ENCODE results near the gene KIAA1328. TPM values are rescaled to one million over a fixed set of nuclear protein-coding genes. Genes with fewer than 3 reads are reported as not detected.

The KIAA1328 gene
- total RNA-seq, 1 donor from 2014 or later: 5.8 TPM

DNA sequence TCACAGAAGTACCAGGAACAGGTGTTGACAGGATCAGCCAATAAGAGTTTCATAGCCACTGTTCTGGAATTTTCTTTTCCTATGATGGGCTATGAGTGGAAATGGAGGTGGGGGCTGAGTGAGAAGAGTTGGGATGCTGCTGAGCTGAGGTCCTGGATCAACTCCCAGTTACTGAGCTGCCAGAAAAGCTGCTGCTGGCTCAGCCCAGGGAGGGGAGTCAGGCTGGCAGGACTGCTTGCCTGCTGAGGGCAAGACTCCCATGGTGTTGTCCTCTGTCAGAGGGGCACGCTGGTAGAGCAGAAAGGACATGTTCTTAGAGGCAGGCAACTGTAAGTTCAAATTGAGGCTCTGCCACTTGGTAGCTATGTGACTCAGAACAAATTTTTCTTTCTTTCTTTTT is 11.9 kb upstream of the KIAA1328 start:
- no peak overlapping the region for H3K4me3 ChIP-seq (ENCODE audit: low read depth, low read length)
- TF ChIP-seq, protein P1, sequence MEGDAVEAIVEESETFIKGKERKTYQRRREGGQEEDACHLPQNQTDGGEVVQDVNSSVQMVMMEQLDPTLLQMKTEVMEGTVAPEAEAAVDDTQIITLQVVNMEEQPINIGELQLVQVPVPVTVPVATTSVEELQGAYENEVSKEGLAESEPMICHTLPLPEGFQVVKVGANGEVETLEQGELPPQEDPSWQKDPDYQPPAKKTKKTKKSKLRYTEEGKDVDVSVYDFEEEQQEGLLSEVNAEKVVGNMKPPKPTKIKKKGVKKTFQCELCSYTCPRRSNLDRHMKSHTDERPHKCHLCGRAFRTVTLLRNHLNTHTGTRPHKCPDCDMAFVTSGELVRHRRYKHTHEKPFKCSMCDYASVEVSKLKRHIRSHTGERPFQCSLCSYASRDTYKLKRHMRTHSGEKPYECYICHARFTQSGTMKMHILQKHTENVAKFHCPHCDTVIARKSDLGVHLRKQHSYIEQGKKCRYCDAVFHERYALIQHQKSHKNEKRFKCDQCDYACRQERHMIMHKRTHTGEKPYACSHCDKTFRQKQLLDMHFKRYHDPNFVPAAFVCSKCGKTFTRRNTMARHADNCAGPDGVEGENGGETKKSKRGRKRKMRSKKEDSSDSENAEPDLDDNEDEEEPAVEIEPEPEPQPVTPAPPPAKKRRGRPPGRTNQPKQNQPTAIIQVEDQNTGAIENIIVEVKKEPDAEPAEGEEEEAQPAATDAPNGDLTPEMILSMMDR (IDR thresholded peaks at IDR 0.05; ENCODE audit: insufficient read depth, low read length, poor library complexity, severe bottlenecking): no peak
- no peaks in the 10 kb centered on the region for H3K36me3 ChIP-seq (ENCODE audit: control insufficient read depth, insufficient read depth, low read length)
- no peaks in the 10 kb centered on the region for H3K27me3 ChIP-seq (ENCODE audit: control insufficient read depth, insufficient read depth, low read length)
- no peak for DNase-seq (ENCODE audit: low read depth)

DNA sequence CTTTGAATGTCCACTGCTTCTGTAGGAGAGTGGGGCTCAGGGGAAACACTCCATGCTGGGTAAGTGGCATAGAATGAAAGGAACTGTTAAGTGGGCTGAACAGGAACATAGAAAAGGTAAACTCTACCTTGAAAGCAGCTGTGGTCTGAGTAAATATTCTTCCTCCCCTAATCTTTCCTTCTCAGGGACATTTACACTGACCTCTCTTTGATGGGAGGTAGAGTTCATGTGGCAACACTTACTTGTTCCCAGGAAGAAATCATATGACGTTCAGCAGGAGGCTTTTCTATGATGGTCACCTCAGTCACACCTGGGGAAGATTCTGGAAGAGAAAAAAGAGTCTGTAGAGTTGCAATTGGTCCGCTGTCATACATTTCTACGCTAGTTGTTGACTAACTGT is 10.3 kb upstream of the KIAA1328 start:
- Histone ChIP-seq H3K4me3 (ENCODE audit: low read depth, low read length) (no peak overlapping the region), H3K27me3 (ENCODE audit: control insufficient read depth, insufficient read depth, low read length) (no peaks in the 10 kb centered on the region), H3K36me3 (ENCODE audit: control insufficient read depth, insufficient read depth, low read length) (peaks cover 2% of the 10 kb centered on the region)
- no peak for DNase-seq (ENCODE audit: low read depth)
- TF ChIP-seq, protein P1 (IDR thresholded peaks at IDR 0.05; ENCODE audit: insufficient read depth, low read length, poor library complexity, severe bottlenecking): no peak

DNA sequence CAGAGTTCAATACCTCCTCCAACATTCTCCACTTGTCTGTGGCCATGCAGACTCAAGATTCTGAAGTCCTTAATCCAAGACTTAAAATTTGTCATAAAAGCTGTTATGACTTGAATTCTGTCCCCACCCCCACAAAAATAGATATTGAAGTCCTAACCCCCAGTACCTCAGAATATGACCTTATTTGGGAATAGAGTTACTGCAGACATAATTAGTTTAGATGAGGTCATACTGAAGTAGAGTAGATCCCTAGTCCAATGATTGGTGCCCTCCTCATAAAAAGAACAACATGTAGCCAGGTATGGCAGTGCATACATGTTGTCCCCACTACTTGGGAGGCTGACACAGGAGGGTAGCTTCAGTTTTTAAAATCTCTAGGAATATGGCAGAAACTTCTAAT is 9.3 kb upstream of the KIAA1328 start:
- peaks cover 2% of the 10 kb centered on the region for H3K36me3 ChIP-seq (ENCODE audit: control insufficient read depth, insufficient read depth, low read length)
- H3K4me3 ChIP-seq (ENCODE audit: low read depth, low read length): no peak overlapping the region
- TF ChIP-seq, protein P1 (IDR thresholded peaks at IDR 0.05; ENCODE audit: insufficient read depth, low read length, poor library complexity, severe bottlenecking): no peak
- H3K27me3 ChIP-seq (ENCODE audit: control insufficient read depth, insufficient read depth, low read length): no peaks in the 10 kb centered on the region
- DNase-seq (ENCODE audit: low read depth): no peak

DNA sequence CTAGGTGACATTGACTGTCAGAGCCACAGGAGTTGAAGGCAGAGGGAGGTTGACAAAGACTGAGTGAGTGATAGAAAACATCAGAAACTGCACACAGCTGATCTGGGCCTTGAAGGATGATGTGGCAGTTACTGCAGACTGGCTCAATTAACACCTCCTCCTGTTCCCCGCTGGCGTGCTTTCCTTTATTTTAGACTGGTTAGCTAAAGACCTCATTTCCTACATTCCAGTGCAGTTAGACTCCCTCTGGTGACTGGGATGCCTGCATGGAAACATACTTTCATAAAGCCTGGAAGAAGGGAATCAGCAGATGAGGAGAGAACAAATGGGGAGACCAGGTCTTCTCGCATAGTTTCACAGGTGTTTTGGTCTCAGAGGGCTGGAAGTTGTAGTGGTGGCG is 7.2 kb upstream of the KIAA1328 start:
- TF ChIP-seq, protein P1 (IDR thresholded peaks at IDR 0.05; ENCODE audit: insufficient read depth, low read length, poor library complexity, severe bottlenecking): no peak
- no peak for DNase-seq (ENCODE audit: low read depth)
- Histone ChIP-seq H3K36me3 (ENCODE audit: control insufficient read depth, insufficient read depth, low read length) (peaks cover 2% of the 10 kb centered on the region), H3K27me3 (ENCODE audit: control insufficient read depth, insufficient read depth, low read length) (no peaks in the 10 kb centered on the region), H3K4me3 (ENCODE audit: low read depth, low read length) (no peak overlapping the region)

DNA sequence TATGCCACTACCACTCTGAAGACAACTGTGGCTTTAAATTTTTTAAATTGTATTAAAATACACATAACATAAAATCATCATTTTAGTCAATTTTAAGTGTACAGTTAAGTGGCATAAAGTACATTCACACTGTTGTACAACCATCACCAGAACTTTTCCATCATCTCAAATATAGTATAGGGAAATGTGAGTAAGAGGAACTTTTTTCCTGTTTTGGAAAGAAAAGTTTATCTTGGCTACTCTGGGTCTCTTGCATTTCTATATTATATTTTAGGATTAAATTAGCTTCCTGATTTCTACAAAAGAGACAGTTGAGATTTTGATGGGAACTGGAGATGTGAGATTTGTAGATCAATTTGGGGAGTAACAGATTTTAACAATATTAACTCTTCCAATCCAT is 3.4 kb upstream of the KIAA1328 start:
- DNase-seq (ENCODE audit: low read depth): no peak
- TF ChIP-seq, protein P1 (IDR thresholded peaks at IDR 0.05; ENCODE audit: insufficient read depth, low read length, poor library complexity, severe bottlenecking): no peak
- Histone ChIP-seq H3K36me3 (ENCODE audit: control insufficient read depth, insufficient read depth, low read length) (peaks cover 2% of the 10 kb centered on the region), H3K4me3 (ENCODE audit: low read depth, low read length) (no peak overlapping the region), H3K27me3 (ENCODE audit: control insufficient read depth, insufficient read depth, low read length) (no peaks in the 10 kb centered on the region)

DNA sequence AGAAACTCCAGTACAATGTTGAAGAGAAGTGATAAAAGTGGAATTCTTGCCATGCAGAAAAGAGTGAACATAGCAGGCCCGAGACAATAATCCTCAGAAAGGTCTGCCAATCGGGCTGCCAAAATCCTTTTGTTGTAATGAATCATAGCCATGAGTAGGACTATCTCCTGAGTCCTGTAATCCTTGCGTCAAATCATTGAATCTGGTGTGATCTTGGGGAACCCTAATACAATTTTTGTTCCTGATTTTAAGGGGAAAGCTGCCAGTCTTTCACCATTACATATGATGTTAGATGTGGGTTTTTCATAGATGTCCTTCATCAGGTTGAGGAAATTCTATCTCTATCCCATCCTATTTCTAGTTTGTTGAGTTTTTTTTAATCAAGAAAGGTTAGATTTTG is 2.4 kb upstream of the KIAA1328 start:
- no peak overlapping the region for H3K4me3 ChIP-seq (ENCODE audit: low read depth, low read length)
- H3K27me3 ChIP-seq (ENCODE audit: control insufficient read depth, insufficient read depth, low read length): no peaks in the 10 kb centered on the region
- DNase-seq (ENCODE audit: low read depth): no peak
- TF ChIP-seq, protein P1 (IDR thresholded peaks at IDR 0.05; ENCODE audit: insufficient read depth, low read length, poor library complexity, severe bottlenecking): no peak
- peaks cover 2% of the 10 kb centered on the region for H3K36me3 ChIP-seq (ENCODE audit: control insufficient read depth, insufficient read depth, low read length)

All from kidney epithelial cell (primary cell).